Endothelial cell of hepatic sinusoid (primary cell): ENCODE data around the gene CCDC186.

Experiments
- in situ Hi-C: cut with HindIII; loops from 2 replicates; pipeline ENCODE4 v1.10.0; 2017; ENCODE audit warnings: low sequenced_read_pairs

CCDC186 gene

GRCh38 chr10:114075093-114075492 lies 98.9 kb downstream of the CCDC186 start:
- in situ Hi-C loops: no loop called here

- in situ Hi-C loops: no loop called here
Measured at GRCh38 chr10:114073395-114074186, 100.4 kb downstream of the CCDC186 start.

- in situ Hi-C loops: no loop called here
Measured at GRCh38 chr10:114071178-114071577, 102.8 kb downstream of the CCDC186 start.
